K562 (cell line): ENCODE data around the gene GINS2. TPM values are rescaled to one million over a fixed set of nuclear protein-coding genes. Genes with fewer than 3 reads are reported as not detected.

Experiments used
- NR2C2 ChIP-seq, 2 experiments: fragments of 200-800 bp in 1 of 2; sonication (Bioruptor generic) in 1 of 2; sonication (generic) in 1 of 2; formaldehyde crosslinking in 1 of 2; IDR thresholded peaks; 2 replicates each; pipeline versions ENCODE4 v1.6.1 to v1.8.0; 2016 to 2022; ENCODE audit warnings: mild to moderate bottlenecking in 1 of 2, missing compliant biosample characterization in 1 of 2, missing genetic modification characterization in 1 of 2, missing genetic modification reagents in 1 of 2
- SIN3A ChIP-seq, 2 experiments: fragments of 150-350 bp in 1 of 2; IDR thresholded peaks; 2 replicates each; pipeline ENCODE4 v1.6.1; 2011 to 2016; ENCODE audit warnings: borderline replicate concordance in 2 of 2, low read depth in 2 of 2, low read length in 2 of 2, mild to moderate bottlenecking in 2 of 2, moderate library complexity in 2 of 2; ENCODE audit not compliant: control insufficient read depth in 1 of 2
- ZBTB40 ChIP-seq, 2 experiments: fragments of 450-650 bp in 1 of 2; sonication (generic) in 1 of 2; formaldehyde crosslinking in 1 of 2; IDR thresholded peaks; 2 replicates each; pipeline versions ENCODE4 v1.7.1 to v1.9.0; 2016 to 2022; ENCODE audit warnings: inconsistent platforms in 1 of 2, mild to moderate bottlenecking in 1 of 2, missing genetic modification reagents in 1 of 2
- polyA plus RNA-seq, 8 experiments: library from polyadenylated mRNA; depleted of rRNA in 4 of 8; stranded (reverse) in 5 of 8; unstranded in 3 of 8; fragments of >200 nt; fragmentation: Nextera tagmentation in 2 of 8; fragmentation: Illumina TruSeq in 1 of 8; extraction: Ambion mirVana in 2 of 8; extraction: Trizol in 1 of 8; gene quantifications; 2 replicates each; pipeline versions ENCODE4 v1.2.1 to v1.2.3, GENCODE V29; 2011 to 2014; ENCODE audit warnings: inconsistent platforms in 1 of 8, missing spikeins in 1 of 8
- total RNA-seq, 7 experiments: library from RNA; depleted of rRNA in 6 of 7; stranded (reverse); fragments of >200 nt in 6 of 7; fragmentation: Illumina TruSeq in 2 of 7; extraction: Trizol in 2 of 7; gene quantifications; 2 replicates each; pipeline versions ENCODE4 v1.2.1 to v1.2.3, GENCODE V29; 2011 to 2021; ENCODE audit warnings: low replicate concordance in 1 of 7

GINS2 gene
- total and polyA plus RNA-seq, 9 of the 15 experiments (the other 6 are each of a cell fraction or from before 2014, with no cell fraction given): 40.4 to 76.2 (median 44.6) TPM

DNA sequence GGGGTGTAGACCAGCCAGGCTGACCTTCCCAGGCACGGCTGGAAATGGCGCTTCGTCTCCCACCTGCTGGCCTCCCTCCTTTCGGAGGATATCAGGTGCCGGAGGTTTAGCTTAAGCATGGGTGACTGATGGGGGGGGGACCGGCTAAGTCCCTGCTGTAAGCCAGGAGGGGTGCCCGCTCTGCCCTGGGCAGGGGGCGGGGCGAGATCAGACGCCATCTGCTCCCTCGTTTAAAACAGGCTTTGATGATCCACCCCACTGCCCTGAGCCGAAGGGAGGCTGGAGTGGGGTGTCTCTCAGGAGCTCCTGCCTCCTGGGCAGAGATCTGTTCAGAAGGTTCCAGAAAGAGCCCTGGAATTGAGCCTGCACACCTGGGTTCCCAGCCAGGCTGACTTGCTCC, 36.2 kb upstream of the GINS2 start (continued):
- TF ChIP-seq NR2C2 (CRISPR knock-in tag; IDR thresholded peaks at IDR 0.05) (no peak), NR2C2 (tag; IDR thresholded peaks at IDR 0.05) (no peak), ZBTB40 (IDR thresholded peaks at IDR 0.05) (no peak), ZBTB40 (CRISPR knock-in tag; IDR thresholded peaks at IDR 0.05) (no peak), SIN3A (IDR thresholded peaks at IDR 0.05; ENCODE audit: borderline replicate concordance in 2 of 2, control insufficient read depth in 1 of 2, low read depth in 2 of 2, low read length in 2 of 2) (no peak)
- TF ChIP-seq, all 486 proteins: peak for 0
